NCI-H526 treated with DMSO at 0.1 percent for 48 hours (cell line): ENCODE results near the gene PTPRM.
"Not testable (repeated sequence)": the region's sequence is repeated elsewhere in the genome, so short reads cannot be mapped to it uniquely, and the experiment has no call there.

ENCODE experiments used
- DNase-seq: peaks from one replicate; lab custom pipeline; 2025; lab: John Stamatoyannopoulos, UW

The PTPRM gene

DNA sequence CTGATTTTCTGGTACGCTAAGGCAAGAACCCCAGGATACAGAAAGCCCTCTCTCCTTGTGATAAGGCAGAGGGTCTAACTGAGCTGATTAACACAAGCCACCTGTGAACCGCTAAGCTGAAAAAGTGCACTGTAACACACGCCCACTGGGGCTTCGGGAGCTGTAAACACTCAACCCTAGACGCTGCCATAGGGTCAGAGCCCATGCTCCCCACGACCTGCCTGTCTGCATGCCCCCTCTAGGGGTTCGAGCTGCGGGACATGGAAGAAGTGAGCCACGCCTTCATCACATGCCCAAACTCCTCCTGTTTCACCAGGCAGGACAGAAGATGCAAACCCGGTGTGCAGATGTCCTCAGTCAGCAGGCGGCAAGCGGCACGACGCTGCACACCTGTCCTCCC lies 868.3 kb downstream of the PTPRM start:
- DNase-seq, result no peak

DNA sequence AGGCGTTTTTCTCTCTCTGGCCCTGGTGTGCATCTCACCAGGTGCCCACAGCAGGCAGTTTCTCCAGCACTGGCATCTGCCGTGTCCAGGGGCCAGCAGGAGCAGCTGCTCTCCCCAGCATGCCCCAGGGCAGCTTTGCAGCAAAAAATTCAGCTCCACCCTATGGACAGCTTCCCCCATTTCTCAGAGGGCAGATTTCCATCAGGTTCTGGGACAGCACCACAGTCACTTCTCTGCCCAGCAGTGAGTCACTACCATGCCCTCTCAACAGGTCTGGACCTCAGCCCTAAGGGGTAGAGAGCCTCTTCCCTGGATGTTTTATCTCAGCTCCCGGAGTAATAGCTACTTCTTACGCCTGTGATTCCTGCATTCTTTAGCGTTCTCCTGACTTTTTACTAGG lies 871.9 kb downstream of the PTPRM start:
- DNase-seq, result no peak

DNA sequence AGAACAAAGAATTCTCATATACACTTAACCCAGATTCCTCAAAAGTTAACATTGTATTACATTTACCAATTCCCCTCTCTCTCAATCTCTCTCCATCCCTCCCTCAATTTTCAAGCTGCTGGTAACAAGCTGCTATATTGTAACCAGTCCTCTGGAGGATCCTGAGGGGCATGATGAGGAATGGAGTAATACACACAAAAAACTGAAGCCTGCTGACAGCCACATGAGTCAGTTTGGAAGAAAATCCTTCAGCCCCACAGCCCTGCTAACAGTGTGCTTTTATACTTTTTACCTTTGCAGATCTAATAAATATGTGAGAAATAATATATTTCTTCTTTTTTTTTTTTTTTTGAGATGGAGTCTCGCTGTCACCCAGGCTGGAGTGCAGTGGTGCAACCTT lies 876.4 kb downstream of the PTPRM start:
- DNase-seq, result no peak

DNA sequence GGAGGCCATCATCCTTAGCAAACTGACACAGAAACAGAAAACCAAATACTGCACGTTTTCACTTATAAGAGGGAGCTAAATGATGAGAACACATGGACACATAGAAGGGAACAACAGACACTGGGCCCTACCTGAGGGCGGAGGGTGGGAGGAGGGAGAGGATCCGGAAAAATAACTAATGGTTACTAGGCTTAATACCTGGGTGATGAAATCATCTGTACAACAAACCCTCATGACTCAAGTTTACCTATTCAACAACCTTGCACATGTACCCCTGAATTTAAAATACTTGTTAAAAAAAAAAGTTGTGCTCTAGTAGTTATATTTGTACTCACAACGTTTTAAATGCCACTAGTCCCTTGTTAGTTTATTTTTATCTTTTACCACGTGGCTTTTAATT lies 879.8 kb downstream of the PTPRM start:
- DNase-seq, result not testable (repeated sequence)

DNA sequence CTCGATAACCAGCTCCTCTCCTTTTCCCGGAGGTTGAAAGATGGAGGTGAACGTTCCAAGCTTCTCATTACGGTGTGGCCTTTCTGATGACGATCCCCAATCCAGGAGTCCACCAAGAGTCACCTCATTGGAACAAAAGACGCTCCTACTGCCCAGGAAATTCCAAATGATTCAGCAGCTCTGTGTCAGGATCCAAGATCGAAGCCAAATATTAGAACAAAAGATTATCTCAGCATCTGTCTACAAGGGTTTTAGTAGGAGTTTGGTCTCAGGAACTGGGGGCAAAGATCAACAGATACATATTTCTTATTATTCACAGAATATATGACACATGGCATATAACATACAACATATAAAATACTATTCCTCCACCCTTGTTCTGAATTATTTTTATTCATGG lies 881.0 kb downstream of the PTPRM start:
- DNase-seq, result no peak

- no peak for DNase-seq
Observed at GRCh38 chr18:8450013-8450412, 882.9 kb downstream of the PTPRM start.

- DNase-seq, result no peak
Observed at GRCh38 chr18:8450898-8451665, 884.0 kb downstream of the PTPRM start.

- DNase-seq, result no peak
Observed at GRCh38 chr18:8453528-8453927, 886.4 kb downstream of the PTPRM start.

DNA sequence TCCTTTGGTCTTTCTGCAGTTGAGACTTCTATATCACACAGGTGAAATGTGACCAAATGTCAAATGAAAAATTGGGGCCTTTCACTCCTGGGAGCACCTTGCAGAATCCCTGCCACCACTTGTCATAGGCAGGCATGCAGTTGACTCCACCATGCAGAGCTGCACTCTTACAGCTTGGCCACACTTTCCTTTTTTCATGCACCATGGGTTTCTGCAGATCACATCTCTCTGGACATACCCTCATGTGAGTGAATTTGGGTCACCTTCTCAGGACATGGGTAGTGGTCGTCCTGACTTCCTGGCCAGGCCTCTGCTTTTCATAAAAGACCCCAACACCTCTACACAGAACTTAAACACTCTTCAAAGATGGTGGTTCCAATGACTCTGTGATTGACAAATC lies 887.0 kb downstream of the PTPRM start:
- no peak for DNase-seq

GRCh38 chr18:8455661-8456614 lies 888.8 kb downstream of the PTPRM start:
- no peak for DNase-seq
